NCI-H2196 (cell line): Measurements from ENCODE around the gene MLANA.

Source experiments
- DNase-seq: peaks from one replicate; lab custom pipeline; 2025; ENCODE audit not compliant: unreplicated experiment; lab: John Stamatoyannopoulos, UW

MLANA gene

GRCh38 chr9:5890641-5891040 is at the start of gene MLANA:
Gene MLANA (plus strand): TSS chr9:5890889. CDS start chr9:5892475, 1,586 bp downstream.
- no peak for DNase-seq

- DNase-seq = no peak
These were observed 48.7 kb upstream of the MLANA start for GRCh38 chr9:5841771-5842573.

GRCh38 chr9:5842929-5843793 is 47.5 kb upstream of the MLANA start:
- DNase-seq = peak; percentile 44

GRCh38 chr9:5843794-5844471 is 46.8 kb upstream of the MLANA start:
- peak; percentile 87 for DNase-seq

- no peak for DNase-seq
These were observed 45.5 kb upstream of the MLANA start for GRCh38 chr9:5845157-5845531.

GRCh38 chr9:5846096-5846495 is 44.6 kb upstream of the MLANA start:
- DNase-seq = no peak

- DNase-seq = no peak
These were observed 44.2 kb upstream of the MLANA start for GRCh38 chr9:5846501-5846921.

GRCh38 chr9:5848372-5848882 is 42.3 kb upstream of the MLANA start:
- DNase-seq = no peak

GRCh38 chr9:5850724-5851122 is 40.0 kb upstream of the MLANA start:
- no peak for DNase-seq

GRCh38 chr9:5851445-5851844 is 39.2 kb upstream of the MLANA start:
- DNase-seq = no peak

GRCh38 chr9:5852987-5853386 is 37.7 kb upstream of the MLANA start:
- no peak for DNase-seq

GRCh38 chr9:5853617-5854016 is 37.1 kb upstream of the MLANA start:
- DNase-seq = no peak

- no peak for DNase-seq
These were observed 36.5 kb upstream of the MLANA start for GRCh38 chr9:5854063-5854790.

- DNase-seq = no peak
These were observed 32.8 kb upstream of the MLANA start for GRCh38 chr9:5857928-5858327.

GRCh38 chr9:5858833-5859232 is 31.9 kb upstream of the MLANA start:
- DNase-seq = no peak

GRCh38 chr9:5863092-5863746 is 27.5 kb upstream of the MLANA start:
- DNase-seq = no peak

- DNase-seq = no peak
These were observed 26.2 kb upstream of the MLANA start for GRCh38 chr9:5864446-5864845.

- DNase-seq = no peak
These were observed 24.4 kb upstream of the MLANA start for GRCh38 chr9:5866272-5866671.

- DNase-seq = no peak
These were observed 24.0 kb upstream of the MLANA start for GRCh38 chr9:5866685-5867084.

- no peak for DNase-seq
These were observed 22.5 kb upstream of the MLANA start for GRCh38 chr9:5868235-5868634.
